ENCODE results near the gene WNT4.

GRCh38 chr1:22157359-22157966, 14.6 kb upstream of the WNT4 start:
- no peak for TF ChIP-seq CTCF (IDR thresholded peaks at IDR 0.05)
- TF ChIP-seq, protein P1, sequence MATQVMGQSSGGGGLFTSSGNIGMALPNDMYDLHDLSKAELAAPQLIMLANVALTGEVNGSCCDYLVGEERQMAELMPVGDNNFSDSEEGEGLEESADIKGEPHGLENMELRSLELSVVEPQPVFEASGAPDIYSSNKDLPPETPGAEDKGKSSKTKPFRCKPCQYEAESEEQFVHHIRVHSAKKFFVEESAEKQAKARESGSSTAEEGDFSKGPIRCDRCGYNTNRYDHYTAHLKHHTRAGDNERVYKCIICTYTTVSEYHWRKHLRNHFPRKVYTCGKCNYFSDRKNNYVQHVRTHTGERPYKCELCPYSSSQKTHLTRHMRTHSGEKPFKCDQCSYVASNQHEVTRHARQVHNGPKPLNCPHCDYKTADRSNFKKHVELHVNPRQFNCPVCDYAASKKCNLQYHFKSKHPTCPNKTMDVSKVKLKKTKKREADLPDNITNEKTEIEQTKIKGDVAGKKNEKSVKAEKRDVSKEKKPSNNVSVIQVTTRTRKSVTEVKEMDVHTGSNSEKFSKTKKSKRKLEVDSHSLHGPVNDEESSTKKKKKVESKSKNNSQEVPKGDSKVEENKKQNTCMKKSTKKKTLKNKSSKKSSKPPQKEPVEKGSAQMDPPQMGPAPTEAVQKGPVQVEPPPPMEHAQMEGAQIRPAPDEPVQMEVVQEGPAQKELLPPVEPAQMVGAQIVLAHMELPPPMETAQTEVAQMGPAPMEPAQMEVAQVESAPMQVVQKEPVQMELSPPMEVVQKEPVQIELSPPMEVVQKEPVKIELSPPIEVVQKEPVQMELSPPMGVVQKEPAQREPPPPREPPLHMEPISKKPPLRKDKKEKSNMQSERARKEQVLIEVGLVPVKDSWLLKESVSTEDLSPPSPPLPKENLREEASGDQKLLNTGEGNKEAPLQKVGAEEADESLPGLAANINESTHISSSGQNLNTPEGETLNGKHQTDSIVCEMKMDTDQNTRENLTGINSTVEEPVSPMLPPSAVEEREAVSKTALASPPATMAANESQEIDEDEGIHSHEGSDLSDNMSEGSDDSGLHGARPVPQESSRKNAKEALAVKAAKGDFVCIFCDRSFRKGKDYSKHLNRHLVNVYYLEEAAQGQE (IDR thresholded peaks at IDR 0.05; ENCODE audit: insufficient read depth in 1 of 2, low read depth in 2 of 2, low read length in 1 of 2) = no peak
